ENCODE results near the gene NMU. TPM values are rescaled to one million over a fixed set of nuclear protein-coding genes. Genes with fewer than 3 reads are reported as not detected.
"Not testable (repeated sequence)": the region's sequence is repeated elsewhere in the genome, so short reads cannot be mapped to it uniquely, and the experiment has no call there.

NMU gene
- total and polyA plus RNA-seq, 5 donors = not detected

- intact Hi-C loops (cut with DNase I); DNase-seq; H3K4me3 ChIP-seq (ENCODE audit: low read length); H3K27me3 ChIP-seq (ENCODE audit: control insufficient read depth, insufficient read depth); H3K4me1 ChIP-seq (ENCODE audit: control insufficient read depth, insufficient read depth, low read length); H3K9me3 ChIP-seq (ENCODE audit: control insufficient read depth, low read length); ATAC-seq; H3K27ac ChIP-seq (ENCODE audit: low read length): not testable (repeated sequence)
- 62% methylated on average over 1 of the region's 1 CpG for WGBS
These were observed 12.0 kb downstream of the NMU start for GRCh38 chr4:55624063-55624462.

GRCh38 chr4:55618546-55619143 lies 17.5 kb downstream of the NMU start:
- WGBS = 81% methylated on average over 1 of the region's 1 CpG
- no peak for ATAC-seq

GRCh38 chr4:55617587-55618197 lies 18.4 kb downstream of the NMU start:
- H3K27ac ChIP-seq (ENCODE audit: low read length) = no peak overlapping the region
- DNase-seq (no peak), ATAC-seq (no peak)
- H3K27me3 ChIP-seq (ENCODE audit: control insufficient read depth, insufficient read depth) = no peaks in the 10 kb centered on the region
- no peaks in the 10 kb centered on the region for H3K9me3 ChIP-seq (ENCODE audit: control insufficient read depth, low read length)
- 84% methylated on average over 1 of the region's 1 CpG for WGBS
- H3K4me1 ChIP-seq (ENCODE audit: control insufficient read depth, insufficient read depth, low read length) = no peaks in the 10 kb centered on the region
- intact Hi-C loops (cut with DNase I) = no loop called here
- H3K4me3 ChIP-seq (ENCODE audit: low read length) = no peak overlapping the region

More at GRCh38 chr4:55618546-55619143, 17.5 kb downstream of the NMU start:
- no peak for DNase-seq
- no peaks in the 10 kb centered on the region for H3K4me1 ChIP-seq (ENCODE audit: control insufficient read depth, insufficient read depth, low read length)
- intact Hi-C loops (cut with DNase I) = no loop called here
- H3K9me3 ChIP-seq (ENCODE audit: control insufficient read depth, low read length) = no peaks in the 10 kb centered on the region
- H3K27me3 ChIP-seq (ENCODE audit: control insufficient read depth, insufficient read depth) = no peaks in the 10 kb centered on the region
- H3K4me3 ChIP-seq (ENCODE audit: low read length) = no peak overlapping the region
- no peak overlapping the region for H3K27ac ChIP-seq (ENCODE audit: low read length)

GRCh38 chr4:55615008-55615407 lies 21.1 kb downstream of the NMU start:
- no peaks in the 10 kb centered on the region for H3K9me3 ChIP-seq (ENCODE audit: control insufficient read depth, low read length)
- H3K4me3 ChIP-seq (ENCODE audit: low read length) = no peak overlapping the region
- no peak for ATAC-seq
- H3K27me3 ChIP-seq (ENCODE audit: control insufficient read depth, insufficient read depth) = no peaks in the 10 kb centered on the region
- H3K27ac ChIP-seq (ENCODE audit: low read length) = no peak overlapping the region
- intact Hi-C loops (cut with DNase I) = no loop called here
- 80% methylated on average over 3 of the region's 3 CpGs for WGBS
- H3K4me1 ChIP-seq (ENCODE audit: control insufficient read depth, insufficient read depth, low read length) = no peaks in the 10 kb centered on the region
- no peak for DNase-seq

- intact Hi-C loops (cut with DNase I) = no loop called here
- WGBS = 71% methylated on average over 3 of the region's 3 CpGs
- Histone ChIP-seq H3K9me3 (ENCODE audit: control insufficient read depth, low read length) (no peaks in the 10 kb centered on the region), H3K4me1 (ENCODE audit: control insufficient read depth, insufficient read depth, low read length) (no peaks in the 10 kb centered on the region), H3K4me3 (ENCODE audit: low read length) (no peak overlapping the region), H3K27ac (ENCODE audit: low read length) (no peak overlapping the region), H3K27me3 (ENCODE audit: control insufficient read depth, insufficient read depth) (no peaks in the 10 kb centered on the region)
- no peak for ATAC-seq
- no peak for DNase-seq
These were observed 22.5 kb downstream of the NMU start for GRCh38 chr4:55613621-55614020.

GRCh38 chr4:55612341-55612740 lies 23.8 kb downstream of the NMU start:
- H3K4me3 ChIP-seq (ENCODE audit: low read length) = no peak overlapping the region
- H3K27ac ChIP-seq (ENCODE audit: low read length) = no peak overlapping the region
- intact Hi-C loops (cut with DNase I) = no loop called here
- 71% methylated on average over 3 of the region's 3 CpGs for WGBS
- H3K9me3 ChIP-seq (ENCODE audit: control insufficient read depth, low read length) = no peaks in the 10 kb centered on the region
- ATAC-seq (no peak), DNase-seq (no peak)
- H3K27me3 ChIP-seq (ENCODE audit: control insufficient read depth, insufficient read depth) = no peaks in the 10 kb centered on the region
- H3K4me1 ChIP-seq (ENCODE audit: control insufficient read depth, insufficient read depth, low read length) = no peaks in the 10 kb centered on the region

GRCh38 chr4:55611358-55612059 lies 24.6 kb downstream of the NMU start:
- DNase-seq = no peak
- H3K9me3 ChIP-seq (ENCODE audit: control insufficient read depth, low read length) = no peaks in the 10 kb centered on the region
- ATAC-seq = no peak
- 93% methylated on average over 3 of the region's 3 CpGs for WGBS
- H3K27ac ChIP-seq (ENCODE audit: low read length) = no peak overlapping the region
- intact Hi-C loops (cut with DNase I) = no loop called here
- no peak overlapping the region for H3K4me3 ChIP-seq (ENCODE audit: low read length)
- H3K27me3 ChIP-seq (ENCODE audit: control insufficient read depth, insufficient read depth) = no peaks in the 10 kb centered on the region
- no peaks in the 10 kb centered on the region for H3K4me1 ChIP-seq (ENCODE audit: control insufficient read depth, insufficient read depth, low read length)

- intact Hi-C loops (cut with DNase I) = no loop called here
These were observed 25.7 kb downstream of the NMU start for GRCh38 chr4:55610381-55610780.

GRCh38 chr4:55609393-55609866 lies 26.7 kb downstream of the NMU start:
- no peaks in the 10 kb centered on the region for H3K27me3 ChIP-seq (ENCODE audit: control insufficient read depth, insufficient read depth)
- intact Hi-C loops (cut with DNase I) = no loop called here
- no peak overlapping the region for H3K4me3 ChIP-seq (ENCODE audit: low read length)
- H3K9me3 ChIP-seq (ENCODE audit: control insufficient read depth, low read length) = no peaks in the 10 kb centered on the region
- DNase-seq (no peak), ATAC-seq (no peak)
- 71% methylated on average over 6 of the region's 6 CpGs for WGBS
- no peak overlapping the region for H3K27ac ChIP-seq (ENCODE audit: low read length)
- H3K4me1 ChIP-seq (ENCODE audit: control insufficient read depth, insufficient read depth, low read length) = no peaks in the 10 kb centered on the region

More at GRCh38 chr4:55610381-55610780, 25.7 kb downstream of the NMU start:
- Histone ChIP-seq H3K4me1 (ENCODE audit: control insufficient read depth, insufficient read depth, low read length) (no peaks in the 10 kb centered on the region), H3K4me3 (ENCODE audit: low read length) (no peak overlapping the region), H3K27me3 (ENCODE audit: control insufficient read depth, insufficient read depth) (no peaks in the 10 kb centered on the region), H3K9me3 (ENCODE audit: control insufficient read depth, low read length) (no peaks in the 10 kb centered on the region), H3K27ac (ENCODE audit: low read length) (no peak overlapping the region)
- ATAC-seq = no peak
- DNase-seq = no peak
- WGBS = 91% methylated on average over 2 of the region's 2 CpGs

GRCh38 chr4:55608591-55608990 lies 27.5 kb downstream of the NMU start:
- Histone ChIP-seq H3K4me3 (ENCODE audit: low read length) (no peak overlapping the region), H3K27me3 (ENCODE audit: control insufficient read depth, insufficient read depth) (no peaks in the 10 kb centered on the region), H3K4me1 (ENCODE audit: control insufficient read depth, insufficient read depth, low read length) (no peaks in the 10 kb centered on the region), H3K9me3 (ENCODE audit: control insufficient read depth, low read length) (no peaks in the 10 kb centered on the region), H3K27ac (ENCODE audit: low read length) (no peak overlapping the region)
- no peak for ATAC-seq
- WGBS = 94% methylated on average over 1 of the region's 1 CpG
- no peak for DNase-seq
- intact Hi-C loops (cut with DNase I) = no loop called here

GRCh38 chr4:55604996-55605395 lies 31.1 kb downstream of the NMU start:
- Histone ChIP-seq H3K4me1 (ENCODE audit: control insufficient read depth, insufficient read depth, low read length) (no peaks in the 10 kb centered on the region), H3K27ac (ENCODE audit: low read length) (no peak overlapping the region), H3K27me3 (ENCODE audit: control insufficient read depth, insufficient read depth) (no peaks in the 10 kb centered on the region), H3K9me3 (ENCODE audit: control insufficient read depth, low read length) (no peaks in the 10 kb centered on the region), H3K4me3 (ENCODE audit: low read length) (no peak overlapping the region)
- DNase-seq = no peak
- 78% methylated on average over 7 of the region's 7 CpGs for WGBS
- ATAC-seq = no peak
- intact Hi-C loops (cut with DNase I) = no loop called here
